ENCODE measurements around the gene ACAD10.

DNA sequence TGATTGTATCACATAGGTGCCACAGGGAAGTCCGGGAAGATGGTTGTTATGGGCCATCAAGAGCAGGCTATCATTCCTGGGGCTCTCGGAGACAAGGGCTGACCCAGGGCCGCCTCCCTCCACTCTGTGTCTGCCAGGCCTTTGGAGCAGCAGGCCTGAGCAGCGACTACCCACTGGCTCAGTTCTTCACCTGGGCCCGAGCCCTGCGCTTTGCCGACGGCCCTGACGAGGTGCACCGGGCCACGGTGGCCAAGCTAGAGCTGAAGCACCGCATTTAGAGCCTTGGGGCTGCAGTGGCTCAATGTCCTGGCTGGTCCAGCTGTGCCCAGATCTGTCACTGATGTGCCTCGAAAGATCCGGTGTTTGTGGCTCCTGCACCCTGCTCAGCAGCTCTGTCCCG, 70.3 kb downstream of the ACAD10 start:
- TF ChIP-seq GATA2 (IDR thresholded peaks at IDR 0.05; ENCODE audit: low read depth, low read length) (no peak), GATA3 (IDR thresholded peaks at IDR 0.05; ENCODE audit: low read depth, low read length) (no peak)
